NCI-H1930 (cell line): ENCODE measurements around the gene AFAP1L2.
"Not testable (repeated sequence)": the region's sequence is repeated elsewhere in the genome, so short reads cannot be mapped to it uniquely, and the experiment has no call there.

Experiments
- DNase-seq, 2 experiments: peaks; one replicate each; lab custom pipeline; 2025; lab: John Stamatoyannopoulos, UW

The AFAP1L2 gene

GRCh38 chr10:114362826-114363355, 41.4 kb downstream of the AFAP1L2 start:
- no peak for DNase-seq

- DNase-seq = no peak
These were observed 44.4 kb downstream of the AFAP1L2 start for GRCh38 chr10:114359953-114360345.

- no peak for DNase-seq
These were observed 45.0 kb downstream of the AFAP1L2 start for GRCh38 chr10:114359041-114359952.

- no peak for DNase-seq
These were observed 46.7 kb downstream of the AFAP1L2 start for GRCh38 chr10:114357515-114357996.

- DNase-seq = no peak
These were observed 47.4 kb downstream of the AFAP1L2 start for GRCh38 chr10:114356751-114357514.

GRCh38 chr10:114356126-114356525, 48.2 kb downstream of the AFAP1L2 start:
- no peak for DNase-seq

GRCh38 chr10:114353383-114353782, 50.9 kb downstream of the AFAP1L2 start:
- DNase-seq = no peak

- no peak for DNase-seq
These were observed 51.5 kb downstream of the AFAP1L2 start for GRCh38 chr10:114352653-114353298.

GRCh38 chr10:114350751-114351150, 53.6 kb downstream of the AFAP1L2 start:
- DNase-seq = no peak

GRCh38 chr10:114349522-114350215, 54.6 kb downstream of the AFAP1L2 start:
- DNase-seq = no peak

GRCh38 chr10:114349071-114349470, 55.2 kb downstream of the AFAP1L2 start:
- DNase-seq = not testable (repeated sequence)

GRCh38 chr10:114347791-114348190, 56.5 kb downstream of the AFAP1L2 start:
- no peak for DNase-seq

- DNase-seq = no peak
These were observed 57.1 kb downstream of the AFAP1L2 start for GRCh38 chr10:114347241-114347640.

- DNase-seq = no peak
These were observed 57.9 kb downstream of the AFAP1L2 start for GRCh38 chr10:114346176-114347031.

GRCh38 chr10:114345701-114346100, 58.6 kb downstream of the AFAP1L2 start:
- no peak for DNase-seq

- DNase-seq = no peak
These were observed 60.4 kb downstream of the AFAP1L2 start for GRCh38 chr10:114343623-114344505.

GRCh38 chr10:114342976-114343375, 61.3 kb downstream of the AFAP1L2 start:
- DNase-seq = no peak

- no peak for DNase-seq
These were observed 63.5 kb downstream of the AFAP1L2 start for GRCh38 chr10:114340816-114341215.
